HepG2 (cell line): ENCODE measurements around the gene SLC35G2. TPM values are rescaled to one million over a fixed set of nuclear protein-coding genes. Genes with fewer than 3 reads are reported as not detected.
A peak's percentile ranks its signal among the peaks of the same experiment; 100 is the strongest.

ENCODE experiments used
- FIP1L1 ChIP-seq: fragments of 200-400 bp; formaldehyde crosslinking; IDR thresholded peaks from 2 replicates; pipeline ENCODE4 v1.6.1; 2018; ENCODE audit warnings: low read depth, mild to moderate bottlenecking, low read length, moderate library complexity, borderline replicate concordance; ENCODE audit not compliant: insufficient read depth
- HMG20B ChIP-seq: conservative IDR thresholded peaks from 2 replicates; pipeline ENCODE4 v1.6.1; 2016; ENCODE audit warnings: missing genetic modification reagents, missing compliant biosample characterization
- HOXA7 ChIP-seq: sonication (generic); formaldehyde crosslinking; IDR thresholded peaks from 2 replicates; pipeline ENCODE4 v1.8.1; 2022; ENCODE audit warnings: mild to moderate bottlenecking, missing genetic modification reagents, moderate library complexity
- IKZF1 ChIP-seq: fragments of 450-650 bp; IDR thresholded peaks from 2 replicates; pipeline ENCODE4 v1.7.1; 2016
- ISX ChIP-seq: sonication (generic); formaldehyde crosslinking; conservative IDR thresholded peaks from 2 replicates; pipeline ENCODE4 v1.5.0; 2020; ENCODE audit warnings: missing genetic modification reagents
- NR2C2 ChIP-seq: sonication (generic); formaldehyde crosslinking; IDR thresholded peaks from 2 replicates; pipeline ENCODE4 v1.4.0; 2020; ENCODE audit warnings: missing genetic modification reagents, mild to moderate bottlenecking, moderate library complexity, borderline replicate concordance
- RAD21 ChIP-seq: fragments of 450-650 bp; formaldehyde crosslinking; IDR thresholded peaks from 2 replicates; pipeline ENCODE4 v1.5.0; 2020; ENCODE audit warnings: mild to moderate bottlenecking
- SMARCC2 ChIP-seq: fragments of 450-650 bp; IDR thresholded peaks from 2 replicates; pipeline ENCODE4 v1.6.1; 2017; ENCODE audit warnings: antibody characterized with exemption, mild to moderate bottlenecking
- SMARCE1 ChIP-seq: fragments of 450-650 bp; IDR thresholded peaks from 2 replicates; pipeline ENCODE4 v1.6.1; 2017; ENCODE audit warnings: borderline replicate concordance
- SOX13 ChIP-seq, 3 experiments: fragments of 450-650 bp in 1 of 3; sonication (generic) in 1 of 3; formaldehyde crosslinking in 1 of 3; IDR thresholded peaks in 2 of 3; conservative IDR thresholded peaks in 1 of 3; 2 replicates each; pipeline versions ENCODE4 v1.5.0 to v1.6.1; 2016 to 2020; ENCODE audit warnings: antibody characterized with exemption in 1 of 3, mild to moderate bottlenecking in 1 of 3, missing compliant biosample characterization in 1 of 3, missing genetic modification reagents in 1 of 3, moderate library complexity in 1 of 3
- ZBTB8A ChIP-seq: sonication (generic); formaldehyde crosslinking; IDR thresholded peaks from 2 replicates; pipeline ENCODE4 v1.4.0; 2020; ENCODE audit warnings: mild to moderate bottlenecking, low read depth, missing genetic modification reagents, borderline replicate concordance
- ZNF10 ChIP-seq: sonication (generic); formaldehyde crosslinking; IDR thresholded peaks from 2 replicates; pipeline ENCODE4 v1.4.0; 2020; ENCODE audit warnings: mild to moderate bottlenecking, low read depth, missing genetic modification reagents, borderline replicate concordance
- ZNF547 ChIP-seq: sonication (generic); formaldehyde crosslinking; IDR thresholded peaks from 2 replicates; pipeline ENCODE4 v1.5.1; 2020; ENCODE audit warnings: mild to moderate bottlenecking, missing genetic modification reagents
- ZNF552 ChIP-seq: sonication (generic); formaldehyde crosslinking; IDR thresholded peaks from 2 replicates; pipeline ENCODE4 v1.9.0; 2022; ENCODE audit warnings: missing genetic modification reagents, mild to moderate bottlenecking, borderline replicate concordance
- ZNF660 ChIP-seq: sonication (generic); formaldehyde crosslinking; IDR thresholded peaks from 2 replicates; pipeline ENCODE4 v1.5.1; 2020; ENCODE audit warnings: mild to moderate bottlenecking, low read depth, missing genetic modification reagents, borderline replicate concordance
- ZNF724P ChIP-seq: sonication (generic); formaldehyde crosslinking; IDR thresholded peaks from 2 replicates; pipeline ENCODE4 v1.8.0; 2022; ENCODE audit warnings: missing genetic modification reagents, borderline replicate concordance
- ZSCAN29 ChIP-seq: sonication (generic); formaldehyde crosslinking; conservative IDR thresholded peaks from 2 replicates; pipeline ENCODE4 v1.4.0; 2020; ENCODE audit warnings: mild to moderate bottlenecking, missing genetic modification reagents
- polyA plus RNA-seq, 8 experiments: library from polyadenylated mRNA; depleted of rRNA in 3 of 8; stranded (reverse) in 7 of 8; unstranded in 1 of 8; fragments of >200 nt; fragmentation: Illumina TruSeq in 4 of 8; extraction: Trizol in 4 of 8; gene quantifications; 2 replicates each; pipeline versions ENCODE4 v1.2.1 to v1.2.3, GENCODE V29; 2011 to 2016; ENCODE audit warnings: low read depth in 4 of 8, missing spikeins in 1 of 8, mixed read lengths in 1 of 8; ENCODE audit not compliant: insufficient read depth in 1 of 8
- total RNA-seq, 5 experiments: library from RNA; depleted of rRNA; stranded (reverse); fragments of >200 nt; fragmentation: Illumina TruSeq; extraction: Trizol; gene quantifications; 2 replicates each; pipeline ENCODE4 v1.2.3, GENCODE V29; 2016; ENCODE audit warnings: low read depth in 1 of 5
- TF ChIP-seq, protein P1 (sequence below): IDR thresholded peaks from 2 replicates; pipeline ENCODE4 v1.6.1; 2018; ENCODE audit warnings: missing genetic modification reagents, mild to moderate bottlenecking, missing compliant biosample characterization
- TF ChIP-seq, protein P2 (sequence below): sonication (generic); formaldehyde crosslinking; IDR thresholded peaks from 2 replicates; pipeline ENCODE4 v1.4.0; 2020; ENCODE audit warnings: missing genetic modification reagents
- TF ChIP-seq, protein P3 (sequence below): sonication (generic); formaldehyde crosslinking; IDR thresholded peaks from 2 replicates; pipeline ENCODE4 v1.8.0; 2022; ENCODE audit warnings: missing genetic modification reagents, mild to moderate bottlenecking, moderate library complexity, borderline replicate concordance
- TF ChIP-seq, protein P4 (sequence below): IDR thresholded peaks from 2 replicates; pipeline ENCODE4 v1.6.1; 2016; ENCODE audit warnings: missing compliant biosample characterization, missing genetic modification reagents, borderline replicate concordance

The SLC35G2 gene
- total and polyA plus RNA-seq, 2 of the 13 experiments (the other 11 are each of a cell fraction or from before 2014, with no cell fraction given) = 7.6 to 10.3 TPM

DNA sequence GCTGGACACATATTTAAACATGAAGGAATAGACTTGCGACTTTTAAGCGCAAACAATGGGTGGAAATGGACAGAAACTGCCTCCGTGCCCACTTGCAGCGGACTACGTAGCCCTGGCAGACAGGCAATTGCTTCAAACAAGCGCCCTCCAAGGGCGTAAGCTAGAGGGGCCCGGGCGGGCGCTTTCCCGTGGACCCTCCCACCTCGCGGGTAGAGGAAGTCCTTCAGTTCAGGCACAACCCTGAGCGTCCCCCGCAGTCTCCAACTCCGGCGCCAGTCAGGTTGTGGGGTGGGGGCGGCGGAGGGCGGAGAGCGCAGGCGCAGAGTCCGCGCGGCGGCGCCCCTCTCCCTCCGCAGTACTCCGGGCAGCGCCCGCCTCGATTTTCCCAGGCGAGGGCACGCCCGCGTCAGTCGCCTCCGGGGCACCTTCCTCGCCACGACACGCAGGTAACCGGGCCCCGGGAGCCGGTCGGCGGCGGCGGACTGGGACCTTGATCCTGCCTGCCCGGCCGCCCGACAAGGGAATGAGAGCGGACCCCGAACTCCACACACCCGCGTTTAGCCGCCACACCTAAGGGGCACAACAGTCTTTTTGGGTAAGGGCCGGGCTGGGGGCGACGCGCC, at the start of gene SLC35G2 (continued):
- TF ChIP-seq ZNF552 (CRISPR knock-in tag) (0 out of 2 replicates have a peak, but pooled peaks have one; percentile 43), ZSCAN29 (CRISPR knock-in tag) (no peak), SOX13 (IDR thresholded peaks at IDR 0.05) (no peak), SOX13 (CRISPR knock-in tag; conservative IDR thresholded peaks at IDR 0.05 in 1 of 2, IDR thresholded peaks at IDR 0.05 in 1 of 2) (no peak; a peak in 1 of 4 replicates), SMARCE1 (no peak), ISX (CRISPR knock-in tag) (no peak), ZNF10 (no peak), IKZF1 (no peak), ZBTB8A (CRISPR knock-in tag) (peak; percentile 96), HMG20B (no peak), ZNF547 (CRISPR knock-in tag) (peak; percentile 30), RAD21 (CRISPR knock-in tag) (no peak), ZNF724P (CRISPR knock-in tag) (peak; percentile 82; the same call in 1 of the 2 replicates), HOXA7 (no peak), ZNF660 (CRISPR knock-in tag) (no peak), FIP1L1 (no peak), SMARCC2 (no peak), NR2C2 (CRISPR knock-in tag) (no peak; the same call in 1 of the 2 replicates)
- TF ChIP-seq, protein P1, sequence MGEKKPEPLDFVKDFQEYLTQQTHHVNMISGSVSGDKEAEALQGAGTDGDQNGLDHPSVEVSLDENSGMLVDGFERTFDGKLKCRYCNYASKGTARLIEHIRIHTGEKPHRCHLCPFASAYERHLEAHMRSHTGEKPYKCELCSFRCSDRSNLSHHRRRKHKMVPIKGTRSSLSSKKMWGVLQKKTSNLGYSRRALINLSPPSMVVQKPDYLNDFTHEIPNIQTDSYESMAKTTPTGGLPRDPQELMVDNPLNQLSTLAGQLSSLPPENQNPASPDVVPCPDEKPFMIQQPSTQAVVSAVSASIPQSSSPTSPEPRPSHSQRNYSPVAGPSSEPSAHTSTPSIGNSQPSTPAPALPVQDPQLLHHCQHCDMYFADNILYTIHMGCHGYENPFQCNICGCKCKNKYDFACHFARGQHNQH = 0 out of 2 replicates have a peak, but pooled peaks have one; percentile 17
- TF ChIP-seq, protein P2, sequence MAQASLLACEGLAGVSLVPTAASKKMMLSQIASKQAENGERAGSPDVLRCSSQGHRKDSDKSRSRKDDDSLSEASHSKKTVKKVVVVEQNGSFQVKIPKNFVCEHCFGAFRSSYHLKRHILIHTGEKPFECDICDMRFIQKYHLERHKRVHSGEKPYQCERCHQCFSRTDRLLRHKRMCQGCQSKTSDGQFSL (CRISPR knock-in tag) = no peak
- TF ChIP-seq, protein P3, sequence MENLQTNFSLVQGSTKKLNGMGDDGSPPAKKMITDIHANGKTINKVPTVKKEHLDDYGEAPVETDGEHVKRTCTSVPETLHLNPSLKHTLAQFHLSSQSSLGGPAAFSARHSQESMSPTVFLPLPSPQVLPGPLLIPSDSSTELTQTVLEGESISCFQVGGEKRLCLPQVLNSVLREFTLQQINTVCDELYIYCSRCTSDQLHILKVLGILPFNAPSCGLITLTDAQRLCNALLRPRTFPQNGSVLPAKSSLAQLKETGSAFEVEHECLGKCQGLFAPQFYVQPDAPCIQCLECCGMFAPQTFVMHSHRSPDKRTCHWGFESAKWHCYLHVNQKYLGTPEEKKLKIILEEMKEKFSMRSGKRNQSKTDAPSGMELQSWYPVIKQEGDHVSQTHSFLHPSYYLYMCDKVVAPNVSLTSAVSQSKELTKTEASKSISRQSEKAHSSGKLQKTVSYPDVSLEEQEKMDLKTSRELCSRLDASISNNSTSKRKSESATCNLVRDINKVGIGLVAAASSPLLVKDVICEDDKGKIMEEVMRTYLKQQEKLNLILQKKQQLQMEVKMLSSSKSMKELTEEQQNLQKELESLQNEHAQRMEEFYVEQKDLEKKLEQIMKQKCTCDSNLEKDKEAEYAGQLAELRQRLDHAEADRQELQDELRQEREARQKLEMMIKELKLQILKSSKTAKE (CRISPR knock-in tag) = no peak
- TF ChIP-seq, protein P4, sequence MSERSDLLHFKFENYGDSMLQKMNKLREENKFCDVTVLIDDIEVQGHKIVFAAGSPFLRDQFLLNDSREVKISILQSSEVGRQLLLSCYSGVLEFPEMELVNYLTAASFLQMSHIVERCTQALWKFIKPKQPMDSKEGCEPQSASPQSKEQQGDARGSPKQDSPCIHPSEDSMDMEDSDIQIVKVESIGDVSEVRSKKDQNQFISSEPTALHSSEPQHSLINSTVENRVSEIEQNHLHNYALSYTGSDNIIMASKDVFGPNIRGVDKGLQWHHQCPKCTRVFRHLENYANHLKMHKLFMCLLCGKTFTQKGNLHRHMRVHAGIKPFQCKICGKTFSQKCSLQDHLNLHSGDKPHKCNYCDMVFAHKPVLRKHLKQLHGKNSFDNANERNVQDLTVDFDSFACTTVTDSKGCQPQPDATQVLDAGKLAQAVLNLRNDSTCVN (CRISPR knock-in tag) = 0 out of 2 replicates have a peak, but pooled peaks have one; percentile 11
